GM12878 (cell line): ENCODE results near the gene CLDN6. TPM values are rescaled to one million over a fixed set of nuclear protein-coding genes. Genes with fewer than 3 reads are reported as not detected.

Experiments used
- ATAC-seq: fragments of 200-7000 bp; cut with Tn5 transposase; 3 replicates; pipeline ENCODE4 v1.9.1; 2020; ENCODE audit warnings: mild to moderate bottlenecking, moderate library complexity
- BruUV-seq: library from RNA; stranded (reverse); fragments of 400-500 nt; replicated peaks from 2 replicates; lab custom pipeline; 2021; lab: Mats Ljungman, UMichigan
- CTCF ChIA-PET: fragments of 300-600 bp; sonication (Branson Sonifier 250); formaldehyde crosslinking; extraction: SDS; loops from one replicate; lab custom pipeline; 2021; ENCODE audit warnings: inconsistent platforms; lab: Yijun Ruan, JAX
- POLR2A ChIA-PET: fragments of 350-600 bp; formaldehyde crosslinking; extraction: SDS; loops from one replicate; lab custom pipeline; 2021; ENCODE audit warnings: inconsistent platforms; lab: Charles Lee
- RAD21 ChIA-PET: fragments of 300-600 bp; sonication (Branson Sonifier 250); formaldehyde crosslinking; loops from one replicate; lab custom pipeline; 2023; ENCODE audit warnings: antibody characterized with exemption; ENCODE audit not compliant: unreplicated experiment; lab: Charles Lee
- SMC1A ChIA-PET: fragments of 300-600 bp; sonication (Branson Sonifier 250); formaldehyde crosslinking; loops from one replicate; lab custom pipeline; 2023; ENCODE audit not compliant: unreplicated experiment, uncharacterized antibody; lab: Charles Lee
- DNase-seq: peaks from one replicate; pipeline ENCODE4 v3.0.0-alpha.2; 2011; ENCODE audit warnings: low read depth, low spot score
- FAIRE-seq: peaks from 3 replicates; lab custom pipeline; 2011; peaks lifted over from hg19 to GRCh38; lab: Jason Lieb, UNC
- H2AFZ ChIP-seq: 2 replicates; pipeline ENCODE4 v1.6.0; 2011; ENCODE audit warnings: low read depth, low read length, control low read depth; ENCODE audit not compliant: control insufficient read depth
- H3K27ac ChIP-seq: 2 replicates; pipeline ENCODE4 v1.5.1; 2011; ENCODE audit warnings: control low read depth; ENCODE audit not compliant: control insufficient read depth, insufficient read depth
- H3K27me3 ChIP-seq, 2 experiments: replicated peaks in 1 of 2; 2 replicates each; pipeline versions ENCODE4 v1.6.0 to v1.6.1; 2011; ENCODE audit warnings: low read length in 1 of 2; ENCODE audit not compliant: control insufficient read depth in 2 of 2, insufficient read depth in 2 of 2
- H3K36me3 ChIP-seq, 2 experiments: 2 replicates each; pipeline ENCODE4 v1.5.1; 2011; ENCODE audit warnings: low read length in 1 of 2; ENCODE audit not compliant: control insufficient read depth in 2 of 2, insufficient read depth in 2 of 2
- H3K4me1 ChIP-seq: 2 replicates; pipeline ENCODE4 v1.6.1; 2011; ENCODE audit warnings: mild to moderate bottlenecking, low read length, moderate library complexity, mixed read lengths; ENCODE audit not compliant: control insufficient read depth, insufficient read depth
- H3K4me2 ChIP-seq: 2 replicates; pipeline ENCODE4 v1.6.0; 2011; ENCODE audit warnings: control low read depth; ENCODE audit not compliant: control insufficient read depth, insufficient read depth
- H3K4me3 ChIP-seq: fragments of 200-600 bp; sonication (generic); 2 replicates; pipeline ENCODE4 v1.5.1; 2016
- H3K79me2 ChIP-seq: 2 replicates; pipeline ENCODE4 v1.6.0; 2011; ENCODE audit warnings: low read length; ENCODE audit not compliant: control insufficient read depth, insufficient read depth
- H3K9ac ChIP-seq: 2 replicates; pipeline ENCODE4 v1.8.0; 2011; ENCODE audit warnings: low read length, control low read depth, mixed read lengths; ENCODE audit not compliant: control insufficient read depth, insufficient read depth
- H3K9me3 ChIP-seq: replicated peaks from 3 replicates; pipeline ENCODE4 v1.5.1; 2011; ENCODE audit warnings: mild to moderate bottlenecking, low read length; ENCODE audit not compliant: control insufficient read depth, insufficient read depth
- H4K20me1 ChIP-seq: 2 replicates; pipeline ENCODE4 v1.6.0; 2011; ENCODE audit not compliant: control insufficient read depth, insufficient read depth
- CEBPB ChIP-seq, 2 experiments: fragments of 150-350 bp in 1 of 2; IDR thresholded peaks; 2 replicates each; pipeline ENCODE4 v1.6.1; 2012 to 2014; ENCODE audit warnings: low read depth in 2 of 2, low read length in 2 of 2, borderline replicate concordance in 1 of 2, inconsistent platforms in 1 of 2
- ZNF592 ChIP-seq: fragments of 450-650 bp; IDR thresholded peaks from 2 replicates; pipeline ENCODE4 v1.6.1; 2017; ENCODE audit warnings: mild to moderate bottlenecking, moderate library complexity
- WGBS: methylation state at CpG from one replicate; pipeline ENCODE4 v1.1.6; 2016; ENCODE audit warnings: low lambda C conversion rate; ENCODE audit not compliant: insufficient replicate concordance, insufficient coverage; ENCODE audit errors: missing lambda C conversion rate; 5-methylcytosine and 5-hydroxymethylcytosine counted together
- in situ Hi-C: fragments of 300-500 bp; cut with MboI; formaldehyde crosslinking; loops from 9 replicates; pipeline ENCODE4 v1.14.3; 2018; ENCODE audit warnings: mixed read lengths
- intact Hi-C: fragments of 100-400 bp; cut with micrococcal nuclease; formaldehyde crosslinking; loops from one replicate; pipeline ENCODE4 v1.14.2; 2022; ENCODE audit not compliant: unreplicated experiment
- polyA plus RNA-seq, 11 experiments: library from polyadenylated mRNA; depleted of rRNA in 4 of 11; unstranded in 6 of 11; stranded (reverse) in 5 of 11; fragments of >200 nt; fragmentation: Nextera tagmentation in 4 of 11; fragmentation: Illumina TruSeq in 1 of 11; extraction: Ambion mirVana in 4 of 11; extraction: Trizol in 1 of 11; gene quantifications; 1 replicate in 1 of 11; 2 replicates in 10 of 11; pipeline versions ENCODE4 v1.2.1 to v1.2.3, GENCODE V29; 2011 to 2016; ENCODE audit warnings: inconsistent platforms in 2 of 11, missing spikeins in 2 of 11, low read depth in 1 of 11
- total RNA-seq, 4 experiments: library from RNA; depleted of rRNA in 3 of 4; stranded (reverse); fragments of >200 nt in 3 of 4; fragmentation: Illumina TruSeq in 1 of 4; extraction: Trizol in 1 of 4; gene quantifications; 2 replicates each; pipeline versions ENCODE4 v1.2.1 to v1.2.3, GENCODE V29; 2013 to 2021

CLDN6 gene
- total and polyA plus RNA-seq, 10 of the 15 experiments (the other 5 are each of a cell fraction or from before 2014, with no cell fraction given): 0.15 to 0.26 (median 0.23) TPM; not detected in 7

GRCh38 chr16:3013998-3014690 lies 3.8 kb downstream of the CLDN6 start:
- TF ChIP-seq CEBPB (IDR thresholded peaks at IDR 0.05; ENCODE audit: borderline replicate concordance in 1 of 2, low read depth in 2 of 2, low read length in 2 of 2): no peak
- no peak for TF ChIP-seq ZNF592
- H3K79me2 ChIP-seq: no peaks in the 10 kb centered on the region
- RAD21 ChIA-PET: no interaction called here
- DNase-seq (no peak), FAIRE-seq (no peak), ATAC-seq (no peak)
- no peaks in the 10 kb centered on the region for H3K9me3 ChIP-seq
- SMC1A ChIA-PET: no interaction called here
- no peak overlapping the region for H3K27ac ChIP-seq
- no peak overlapping the region for H3K4me2 ChIP-seq
- H4K20me1 ChIP-seq: no peaks in the 10 kb centered on the region
- in situ Hi-C loops (no loop called here), intact Hi-C loops (no loop called here)
- H3K27me3 ChIP-seq: peaks cover 0 to 10% of the 10 kb centered on the region in 2 experiments
- POLR2A ChIA-PET: no interaction called here
- H3K9ac ChIP-seq: no peak overlapping the region
- CTCF ChIA-PET: interaction anchor here (0.6 to 1.3 kb wide), 4 partner anchors 8 to 20 kb away, joined by 3 to 4 read pairs (median 3); no protein-coding TSS in a partner anchor
- no TSS peak for BruUV-seq
- no peaks in the 10 kb centered on the region for H3K4me1 ChIP-seq
- H2AFZ ChIP-seq: no peak overlapping the region
- no peak overlapping the region for H3K4me3 ChIP-seq
- 42% methylated on average over 12 of the region's 12 CpGs for WGBS
- no peaks in the 10 kb centered on the region for H3K36me3 ChIP-seq
